ENCODE measurements around the gene SEPTIN14.

DNA sequence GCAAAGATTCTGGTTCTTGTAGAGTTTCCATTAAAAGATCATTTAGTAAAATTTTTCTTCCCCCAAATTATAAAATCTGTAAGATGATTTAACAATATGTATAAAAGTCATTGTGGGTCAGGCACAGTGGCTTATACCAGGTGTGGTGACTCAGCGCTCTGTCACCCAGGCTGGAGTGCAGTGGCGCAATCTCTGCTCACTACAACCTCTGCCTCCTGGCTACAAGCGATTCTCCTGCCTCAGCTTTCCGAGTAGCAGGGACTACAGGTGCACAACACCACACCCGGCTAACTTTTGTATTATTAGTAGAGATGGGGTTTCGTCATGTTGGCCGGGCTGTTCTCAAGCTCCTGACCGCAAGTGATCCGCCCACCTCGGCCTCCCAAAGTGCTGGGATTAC lies 68.0 kb downstream of the SEPTIN14 start:
- TF ChIP-seq EZH2phosphoT487 (conservative IDR thresholded peaks at IDR 0.05; ENCODE audit: low read length) = no peak
- TF ChIP-seq, protein P1, sequence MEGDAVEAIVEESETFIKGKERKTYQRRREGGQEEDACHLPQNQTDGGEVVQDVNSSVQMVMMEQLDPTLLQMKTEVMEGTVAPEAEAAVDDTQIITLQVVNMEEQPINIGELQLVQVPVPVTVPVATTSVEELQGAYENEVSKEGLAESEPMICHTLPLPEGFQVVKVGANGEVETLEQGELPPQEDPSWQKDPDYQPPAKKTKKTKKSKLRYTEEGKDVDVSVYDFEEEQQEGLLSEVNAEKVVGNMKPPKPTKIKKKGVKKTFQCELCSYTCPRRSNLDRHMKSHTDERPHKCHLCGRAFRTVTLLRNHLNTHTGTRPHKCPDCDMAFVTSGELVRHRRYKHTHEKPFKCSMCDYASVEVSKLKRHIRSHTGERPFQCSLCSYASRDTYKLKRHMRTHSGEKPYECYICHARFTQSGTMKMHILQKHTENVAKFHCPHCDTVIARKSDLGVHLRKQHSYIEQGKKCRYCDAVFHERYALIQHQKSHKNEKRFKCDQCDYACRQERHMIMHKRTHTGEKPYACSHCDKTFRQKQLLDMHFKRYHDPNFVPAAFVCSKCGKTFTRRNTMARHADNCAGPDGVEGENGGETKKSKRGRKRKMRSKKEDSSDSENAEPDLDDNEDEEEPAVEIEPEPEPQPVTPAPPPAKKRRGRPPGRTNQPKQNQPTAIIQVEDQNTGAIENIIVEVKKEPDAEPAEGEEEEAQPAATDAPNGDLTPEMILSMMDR (IDR thresholded peaks at IDR 0.05; ENCODE audit: insufficient read depth, low read length, poor library complexity, severe bottlenecking) = no peak
